ENCODE measurements around the gene CHD3.
A peak's percentile ranks its signal among the peaks of the same experiment; 100 is the strongest.

The CHD3 gene

DNA sequence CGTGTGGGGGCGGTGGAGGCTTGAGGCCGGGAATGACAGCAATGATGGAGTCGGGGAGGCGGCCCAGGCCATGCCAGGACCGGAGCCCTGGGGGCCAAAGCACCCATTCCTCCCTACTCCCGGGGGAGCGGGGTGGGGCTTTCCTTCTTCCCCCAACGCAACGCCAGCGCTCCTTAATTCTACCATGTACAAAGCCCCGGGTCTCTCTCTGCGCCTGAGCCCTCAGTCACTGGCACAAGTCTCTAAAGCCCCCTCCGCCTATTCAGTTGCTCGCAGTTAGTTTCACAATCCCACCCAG, 27.7 kb downstream of the CHD3 start:
- DNase-seq (ENCODE audit: low read depth, low spot score) = no peak
- TF ChIP-seq, protein P1, sequence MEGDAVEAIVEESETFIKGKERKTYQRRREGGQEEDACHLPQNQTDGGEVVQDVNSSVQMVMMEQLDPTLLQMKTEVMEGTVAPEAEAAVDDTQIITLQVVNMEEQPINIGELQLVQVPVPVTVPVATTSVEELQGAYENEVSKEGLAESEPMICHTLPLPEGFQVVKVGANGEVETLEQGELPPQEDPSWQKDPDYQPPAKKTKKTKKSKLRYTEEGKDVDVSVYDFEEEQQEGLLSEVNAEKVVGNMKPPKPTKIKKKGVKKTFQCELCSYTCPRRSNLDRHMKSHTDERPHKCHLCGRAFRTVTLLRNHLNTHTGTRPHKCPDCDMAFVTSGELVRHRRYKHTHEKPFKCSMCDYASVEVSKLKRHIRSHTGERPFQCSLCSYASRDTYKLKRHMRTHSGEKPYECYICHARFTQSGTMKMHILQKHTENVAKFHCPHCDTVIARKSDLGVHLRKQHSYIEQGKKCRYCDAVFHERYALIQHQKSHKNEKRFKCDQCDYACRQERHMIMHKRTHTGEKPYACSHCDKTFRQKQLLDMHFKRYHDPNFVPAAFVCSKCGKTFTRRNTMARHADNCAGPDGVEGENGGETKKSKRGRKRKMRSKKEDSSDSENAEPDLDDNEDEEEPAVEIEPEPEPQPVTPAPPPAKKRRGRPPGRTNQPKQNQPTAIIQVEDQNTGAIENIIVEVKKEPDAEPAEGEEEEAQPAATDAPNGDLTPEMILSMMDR (IDR thresholded peaks at IDR 0.05; ENCODE audit: insufficient read depth, low read length, missing control alignments) = no peak
- H3K4me3 ChIP-seq (ENCODE audit: low read depth, low read length) = peak overlapping the region; percentile 70
- POLR2A ChIA-PET = interaction anchor here (1.0 to 2.5 kb wide), 9 partner anchors 11 to 229 kb away, joined by 3 to 23 read pairs (median 5); partner anchors contain the start of genes CHD3, CNTROB, KCNAB3 and NAA38
- CTCF ChIA-PET = interaction anchor here (0.8 to 24.3 kb wide), 14 partner anchors 8 to 173 kb away, joined by 3 to 499 read pairs (median 4); partner anchors contain the start of genes CNTROB and TRAPPC1

DNA sequence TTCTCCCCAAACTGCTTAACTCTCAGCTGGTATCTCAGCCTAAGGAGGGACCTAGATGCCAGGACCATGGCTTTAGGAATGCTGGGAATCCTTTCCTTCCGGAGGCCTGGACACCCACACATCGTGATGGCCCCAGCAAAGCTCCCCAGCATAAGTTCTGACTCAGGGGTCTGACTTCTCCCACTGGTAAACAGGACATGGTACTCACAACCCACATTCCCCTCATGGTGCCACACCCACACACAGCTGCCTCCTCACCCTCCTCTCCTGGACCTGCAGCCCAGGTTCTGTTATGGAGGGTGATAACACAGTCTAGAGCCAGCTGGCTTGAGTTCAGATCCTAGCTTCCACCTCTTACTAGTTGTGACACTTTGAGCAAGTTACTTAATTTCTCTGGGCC, 28.2 kb downstream of the CHD3 start:
- no peak overlapping the region for H3K4me3 ChIP-seq (ENCODE audit: low read depth, low read length)
- POLR2A ChIA-PET = interaction anchor here (0.7 to 2.5 kb wide), 7 partner anchors 10 to 230 kb away, joined by 3 to 23 read pairs (median 5); partner anchors contain the start of genes CHD3, CNTROB, KCNAB3 and NAA38
- DNase-seq (ENCODE audit: low read depth, low spot score) = peak; percentile 36

DNA sequence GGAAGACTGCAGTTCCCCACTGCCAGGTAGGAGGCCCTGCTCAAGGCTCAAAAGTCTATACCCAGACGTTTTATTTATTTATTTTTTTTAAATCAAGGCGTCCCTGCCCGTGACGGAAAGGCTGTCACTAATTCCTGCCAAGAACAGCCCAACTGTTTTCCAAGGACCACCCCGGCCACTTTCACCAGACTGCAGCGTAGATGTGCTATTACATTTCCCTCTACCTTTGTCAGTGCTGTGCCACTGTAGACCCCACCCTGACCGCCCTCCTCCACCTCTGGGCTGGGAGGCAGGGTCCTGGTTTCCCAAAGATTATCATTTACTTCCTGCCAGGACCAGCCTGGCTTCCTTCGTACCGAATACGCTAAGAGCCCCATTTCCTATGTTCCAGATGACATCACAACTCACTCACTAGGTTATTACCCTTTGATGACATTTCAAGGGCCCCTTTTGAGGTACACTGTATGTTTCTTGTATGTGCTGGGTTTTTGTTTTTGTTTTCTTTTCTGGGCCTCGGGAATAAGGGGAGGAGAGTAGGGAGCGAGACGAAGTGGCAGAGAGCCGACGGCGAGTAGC, 33.8 kb downstream of the CHD3 start:
- no peak for DNase-seq (ENCODE audit: low read depth, low spot score)
- POLR2A ChIA-PET = interaction anchor here (0.6 kb wide), 1 partner anchor 77 kb away, joined by 3 read pairs; no protein-coding TSS in a partner anchor

More for the DNA sequence above, 28.2 kb downstream of the CHD3 start:
- TF ChIP-seq, protein P1 (IDR thresholded peaks at IDR 0.05; ENCODE audit: insufficient read depth, low read length, missing control alignments) = no peak
- CTCF ChIA-PET = interaction anchor here (0.8 to 24.3 kb wide), 13 partner anchors 9 to 174 kb away, joined by 3 to 499 read pairs (median 5); partner anchors contain the start of genes CNTROB and TRAPPC1

DNA sequence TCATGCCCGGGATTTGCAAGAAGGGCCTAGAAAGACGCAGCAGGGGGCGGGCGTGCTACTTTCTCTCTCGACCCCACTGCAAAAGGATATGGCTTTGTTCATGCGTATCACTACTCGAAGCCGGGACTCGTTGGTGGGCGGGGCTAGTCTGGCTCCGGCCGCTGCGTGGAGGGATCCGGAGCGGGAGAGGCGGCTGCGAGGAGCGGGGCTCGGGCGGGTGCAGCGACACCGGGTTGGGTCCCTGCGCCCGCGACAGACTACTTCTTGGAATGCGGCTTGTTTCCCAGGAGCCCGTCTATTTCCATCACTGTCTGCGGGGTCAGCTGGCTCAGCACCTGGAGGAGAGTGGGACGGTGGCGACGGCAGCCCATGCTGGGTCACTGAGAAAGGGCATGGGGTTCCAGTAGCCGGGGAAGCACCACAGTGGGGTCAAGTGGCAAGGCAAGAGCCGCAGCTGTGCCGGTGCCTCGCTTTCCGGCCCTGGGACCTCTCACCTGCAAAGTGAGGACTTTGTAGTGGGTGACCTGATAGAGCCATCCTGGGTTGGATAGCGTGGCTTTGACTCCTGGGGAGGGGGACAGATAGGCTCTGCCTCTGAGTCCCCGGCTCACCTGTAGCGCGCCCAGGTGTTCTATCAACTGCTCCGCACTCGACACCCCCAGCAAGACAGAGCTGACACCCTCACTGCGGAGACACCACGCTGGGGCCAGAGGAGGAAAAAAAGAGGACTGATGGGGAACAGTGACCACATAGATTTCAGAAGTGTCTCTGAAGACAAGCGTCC, 34.4 kb downstream of the CHD3 start:
- DNase-seq (ENCODE audit: low read depth, low spot score) = no peak
- peak overlapping the region; percentile 52 for H3K4me3 ChIP-seq (ENCODE audit: low read depth, low read length)
- POLR2A ChIA-PET = no interaction called here
- TF ChIP-seq, protein P1 (IDR thresholded peaks at IDR 0.05; ENCODE audit: insufficient read depth, low read length, missing control alignments) = no peak
- CTCF ChIA-PET = interaction anchor here (1.3 to 2.5 kb wide), 5 partner anchors 59 to 134 kb away, joined by 4 to 9 read pairs (median 5); no protein-coding TSS in a partner anchor

More for the DNA sequence above, 33.8 kb downstream of the CHD3 start:
- TF ChIP-seq, protein P1 (IDR thresholded peaks at IDR 0.05; ENCODE audit: insufficient read depth, low read length, missing control alignments) = no peak
- H3K4me3 ChIP-seq (ENCODE audit: low read depth, low read length) = peak overlapping the region; percentile 52
- CTCF ChIA-PET = interaction anchor here (0.9 to 2.5 kb wide), 8 partner anchors 49 to 135 kb away, joined by 3 to 9 read pairs (median 4); no protein-coding TSS in a partner anchor

DNA sequence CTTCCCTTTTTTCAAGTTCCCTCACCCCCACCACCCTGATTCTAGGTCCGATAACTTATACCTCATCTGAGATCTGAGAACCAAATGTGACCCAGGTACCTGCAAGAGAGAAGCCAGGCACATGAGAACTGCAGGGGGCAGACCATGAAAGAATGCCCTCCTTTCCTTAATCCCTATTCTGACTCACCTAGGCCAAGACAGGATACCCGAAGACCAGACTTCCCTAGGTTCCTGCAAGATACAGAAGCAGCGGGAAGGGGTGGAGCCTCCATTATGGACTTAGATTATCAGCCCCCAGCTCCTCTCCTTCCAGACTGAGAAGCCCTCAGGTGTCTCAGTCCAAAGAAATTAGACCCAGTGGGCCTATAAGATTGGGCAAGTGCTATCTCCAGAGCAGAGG, 39.0 kb downstream of the CHD3 start:
- TF ChIP-seq, protein P1 (IDR thresholded peaks at IDR 0.05; ENCODE audit: insufficient read depth, low read length, missing control alignments) = no peak
- POLR2A ChIA-PET = interaction anchor here (1.3 kb wide), 1 partner anchor 12 kb away, joined by 7 read pairs; the partner anchor contains the start of gene RNF227
- H3K4me3 ChIP-seq (ENCODE audit: low read depth, low read length) = no peak overlapping the region
- CTCF ChIA-PET = interaction anchor here (1.3 to 16.0 kb wide), 4 partner anchors 15 to 114 kb away, joined by 3 to 173 read pairs (median 10); no protein-coding TSS in a partner anchor
- DNase-seq (ENCODE audit: low read depth, low spot score) = no peak
